ENCODE data around the gene PPM1H.
A peak's percentile ranks its signal among the peaks of the same experiment; 100 is the strongest.

PPM1H gene

DNA sequence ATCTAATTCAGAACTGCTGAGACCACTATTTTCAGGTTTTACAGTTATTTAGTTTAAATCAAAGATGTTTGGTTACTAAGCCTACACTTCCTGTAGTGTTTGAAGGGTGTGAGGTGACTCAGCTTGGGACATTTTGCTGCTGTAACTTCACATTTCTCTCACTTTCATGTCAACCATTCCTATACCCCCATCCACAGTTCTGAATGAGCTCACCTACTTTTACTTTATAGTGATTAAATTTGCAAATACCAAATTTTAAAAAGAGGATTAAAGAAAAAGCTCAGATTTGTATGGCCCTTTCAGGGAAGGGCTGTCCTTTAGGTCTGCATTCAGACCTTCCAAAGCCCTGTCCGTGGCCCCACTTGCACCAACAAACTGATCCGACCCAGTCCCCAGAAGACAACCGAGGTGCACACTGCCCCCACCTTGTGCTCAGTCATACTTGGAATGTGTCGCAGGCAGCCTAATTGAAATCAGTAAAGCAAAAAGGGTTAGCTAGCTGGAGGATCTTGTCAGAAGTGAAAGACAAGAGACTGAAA is 294.0 kb downstream of the PPM1H start:
- Histone ChIP-seq H2AFZ (ENCODE audit: low read length) (no peak overlapping the region), H3K9ac (ENCODE audit: low read depth, low read length, poor library complexity, severe bottlenecking) (no peak overlapping the region), H3F3A (ENCODE audit: low read depth) (no peaks in the 10 kb centered on the region), H3K4me2 (ENCODE audit: low read depth, low read length, poor library complexity, severe bottlenecking) (peak overlapping the region; percentile 48), H3K9me2 (replicated peaks; ENCODE audit: low read depth, low read length) (no peaks in the 10 kb centered on the region), H3K79me2 (ENCODE audit: insufficient read depth, low read length) (no peaks in the 10 kb centered on the region), H3K4me1 (ENCODE audit: insufficient read depth, low read length, poor library complexity, severe bottlenecking) (peaks cover 27% of the 10 kb centered on the region), H3K36me3 (ENCODE audit: insufficient read depth, low read length) (no peaks in the 10 kb centered on the region; the same call in 1 of the 2 replicates), H4K20me1 (ENCODE audit: insufficient read depth, low read length, poor library complexity, severe bottlenecking) (no peaks in the 10 kb centered on the region), H3K27me3 (ENCODE audit: insufficient read depth, low read length, poor library complexity, severe bottlenecking) (no peaks in the 10 kb centered on the region), H3K4me3 (ENCODE audit: low read length, poor library complexity, severe bottlenecking) (no peak overlapping the region), H3K9me3 (ENCODE audit: insufficient read depth, low read depth, low read length) (no peaks in the 10 kb centered on the region)
- TF ChIP-seq, protein P1, sequence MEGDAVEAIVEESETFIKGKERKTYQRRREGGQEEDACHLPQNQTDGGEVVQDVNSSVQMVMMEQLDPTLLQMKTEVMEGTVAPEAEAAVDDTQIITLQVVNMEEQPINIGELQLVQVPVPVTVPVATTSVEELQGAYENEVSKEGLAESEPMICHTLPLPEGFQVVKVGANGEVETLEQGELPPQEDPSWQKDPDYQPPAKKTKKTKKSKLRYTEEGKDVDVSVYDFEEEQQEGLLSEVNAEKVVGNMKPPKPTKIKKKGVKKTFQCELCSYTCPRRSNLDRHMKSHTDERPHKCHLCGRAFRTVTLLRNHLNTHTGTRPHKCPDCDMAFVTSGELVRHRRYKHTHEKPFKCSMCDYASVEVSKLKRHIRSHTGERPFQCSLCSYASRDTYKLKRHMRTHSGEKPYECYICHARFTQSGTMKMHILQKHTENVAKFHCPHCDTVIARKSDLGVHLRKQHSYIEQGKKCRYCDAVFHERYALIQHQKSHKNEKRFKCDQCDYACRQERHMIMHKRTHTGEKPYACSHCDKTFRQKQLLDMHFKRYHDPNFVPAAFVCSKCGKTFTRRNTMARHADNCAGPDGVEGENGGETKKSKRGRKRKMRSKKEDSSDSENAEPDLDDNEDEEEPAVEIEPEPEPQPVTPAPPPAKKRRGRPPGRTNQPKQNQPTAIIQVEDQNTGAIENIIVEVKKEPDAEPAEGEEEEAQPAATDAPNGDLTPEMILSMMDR (conservative IDR thresholded peaks at IDR 0.05; ENCODE audit: low read length) = no peak
- TF ChIP-seq EZH2phosphoT487 (IDR thresholded peaks at IDR 0.05; ENCODE audit: borderline replicate concordance) = no peak

DNA sequence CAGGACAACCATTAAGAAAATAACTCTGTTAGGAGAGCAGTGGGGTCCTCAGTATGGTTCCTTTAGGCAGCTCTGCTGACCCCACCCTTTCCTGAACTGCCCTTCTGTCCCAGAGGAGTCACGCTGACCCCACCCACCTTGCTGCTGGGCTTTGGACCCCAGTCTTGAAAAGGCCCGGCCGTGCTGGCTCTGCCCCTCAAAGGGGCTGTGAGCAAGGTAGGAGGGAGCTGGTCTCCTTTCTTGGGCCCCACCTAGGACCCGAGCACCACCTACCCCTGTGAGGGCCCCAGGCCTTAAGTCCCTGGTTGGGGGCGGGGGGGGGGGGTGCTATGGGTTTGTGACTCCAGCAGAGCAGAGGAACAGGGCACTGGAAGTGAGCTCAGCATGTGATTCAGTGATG is 297.3 kb downstream of the PPM1H start:
- no peaks in the 10 kb centered on the region for H4K20me1 ChIP-seq (ENCODE audit: insufficient read depth, low read length, poor library complexity, severe bottlenecking)
- H3K36me3 ChIP-seq (ENCODE audit: insufficient read depth, low read length) = no peaks in the 10 kb centered on the region
- no peak overlapping the region for H3K4me3 ChIP-seq (ENCODE audit: low read length, poor library complexity, severe bottlenecking)
- H3K4me1 ChIP-seq (ENCODE audit: insufficient read depth, low read length, poor library complexity, severe bottlenecking) = peaks cover 19% of the 10 kb centered on the region
- no peaks in the 10 kb centered on the region for H3K27me3 ChIP-seq (ENCODE audit: insufficient read depth, low read length, poor library complexity, severe bottlenecking)
- H3K9me2 ChIP-seq (replicated peaks; ENCODE audit: low read depth, low read length) = no peaks in the 10 kb centered on the region
- no peak for TF ChIP-seq EZH2phosphoT487 (IDR thresholded peaks at IDR 0.05; ENCODE audit: borderline replicate concordance)
- TF ChIP-seq, protein P1 (conservative IDR thresholded peaks at IDR 0.05; ENCODE audit: low read length) = no peak
- no peak overlapping the region for H3K4me2 ChIP-seq (ENCODE audit: low read depth, low read length, poor library complexity, severe bottlenecking)
- no peak overlapping the region for H3K9ac ChIP-seq (ENCODE audit: low read depth, low read length, poor library complexity, severe bottlenecking)
- H3K79me2 ChIP-seq (ENCODE audit: insufficient read depth, low read length) = no peaks in the 10 kb centered on the region
- no peaks in the 10 kb centered on the region for H3F3A ChIP-seq (ENCODE audit: low read depth)
- no peaks in the 10 kb centered on the region for H3K9me3 ChIP-seq (ENCODE audit: insufficient read depth, low read depth, low read length)
- H2AFZ ChIP-seq (ENCODE audit: low read length) = no peak overlapping the region

DNA sequence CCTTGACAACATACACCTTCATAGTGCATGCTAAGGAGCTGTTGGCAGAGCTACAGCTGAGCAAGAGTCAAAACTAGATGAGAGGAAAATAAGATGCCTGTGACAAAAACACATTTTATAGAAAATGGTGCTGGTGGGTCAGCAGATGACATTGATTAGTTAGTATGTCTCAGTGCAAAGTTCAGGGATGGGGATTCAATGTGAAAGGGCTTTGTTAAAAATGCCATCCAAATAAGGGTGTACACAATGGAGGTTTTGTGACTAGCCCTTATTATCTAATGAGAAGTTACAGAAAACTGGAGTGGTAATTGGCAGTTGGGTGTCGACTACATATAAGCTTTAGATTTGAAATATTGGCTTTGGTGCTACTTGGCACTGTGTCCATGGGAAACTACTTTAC is 299.3 kb downstream of the PPM1H start:
- no peaks in the 10 kb centered on the region for H4K20me1 ChIP-seq (ENCODE audit: insufficient read depth, low read length, poor library complexity, severe bottlenecking)
- no peak overlapping the region for H3K9ac ChIP-seq (ENCODE audit: low read depth, low read length, poor library complexity, severe bottlenecking)
- peaks cover 4% of the 10 kb centered on the region for H3K4me1 ChIP-seq (ENCODE audit: insufficient read depth, low read length, poor library complexity, severe bottlenecking)
- no peak overlapping the region for H3K4me2 ChIP-seq (ENCODE audit: low read depth, low read length, poor library complexity, severe bottlenecking)
- no peaks in the 10 kb centered on the region for H3K9me3 ChIP-seq (ENCODE audit: insufficient read depth, low read depth, low read length)
- no peaks in the 10 kb centered on the region for H3K36me3 ChIP-seq (ENCODE audit: insufficient read depth, low read length)
- H3K4me3 ChIP-seq (ENCODE audit: low read length, poor library complexity, severe bottlenecking) = no peak overlapping the region
- no peaks in the 10 kb centered on the region for H3K9me2 ChIP-seq (replicated peaks; ENCODE audit: low read depth, low read length)
- TF ChIP-seq, protein P1 (conservative IDR thresholded peaks at IDR 0.05; ENCODE audit: low read length) = no peak
- TF ChIP-seq EZH2phosphoT487 (IDR thresholded peaks at IDR 0.05; ENCODE audit: borderline replicate concordance) = no peak
- no peak overlapping the region for H2AFZ ChIP-seq (ENCODE audit: low read length)
- H3K79me2 ChIP-seq (ENCODE audit: insufficient read depth, low read length) = no peaks in the 10 kb centered on the region
- H3K27me3 ChIP-seq (ENCODE audit: insufficient read depth, low read length, poor library complexity, severe bottlenecking) = no peaks in the 10 kb centered on the region
- no peaks in the 10 kb centered on the region for H3F3A ChIP-seq (ENCODE audit: low read depth)

Measured in Loucy (cell line).